ENCODE data around the gene STARD10.

The STARD10 gene

GRCh38 chr11:72778535-72779494 lies 15.0 kb downstream of the STARD10 start:
- DNase-seq = no peak

- no peak for DNase-seq
These were observed 16.0 kb downstream of the STARD10 start for GRCh38 chr11:72777755-72778278.

- DNase-seq = no peak
These were observed 16.7 kb downstream of the STARD10 start for GRCh38 chr11:72776844-72777754.

- no peak for DNase-seq
These were observed 17.6 kb downstream of the STARD10 start for GRCh38 chr11:72776117-72776843.

GRCh38 chr11:72775288-72776110 lies 18.3 kb downstream of the STARD10 start:
- no peak for DNase-seq

GRCh38 chr11:72774499-72774898 lies 19.3 kb downstream of the STARD10 start:
- no peak for DNase-seq

- no peak for DNase-seq
These were observed 20.2 kb downstream of the STARD10 start for GRCh38 chr11:72773696-72774095.

- no peak for DNase-seq
These were observed 20.6 kb downstream of the STARD10 start for GRCh38 chr11:72773291-72773690.

GRCh38 chr11:72772059-72772458 lies 21.8 kb downstream of the STARD10 start:
- DNase-seq = no peak

GRCh38 chr11:72771507-72771906 lies 22.3 kb downstream of the STARD10 start:
- DNase-seq = no peak

GRCh38 chr11:72770799-72771198 lies 23.0 kb downstream of the STARD10 start:
- DNase-seq = no peak

- no peak for DNase-seq
These were observed 24.2 kb downstream of the STARD10 start for GRCh38 chr11:72769680-72770079.

- no peak for DNase-seq
These were observed 25.3 kb downstream of the STARD10 start for GRCh38 chr11:72768581-72768980.

- DNase-seq = no peak
These were observed 26.4 kb downstream of the STARD10 start for GRCh38 chr11:72767203-72768062.

GRCh38 chr11:72766152-72766902 lies 27.5 kb downstream of the STARD10 start:
- no peak for DNase-seq

- no peak for DNase-seq
These were observed 29.3 kb downstream of the STARD10 start for GRCh38 chr11:72764503-72764902.

- DNase-seq = no peak
These were observed 30.0 kb downstream of the STARD10 start for GRCh38 chr11:72763823-72764222.

GRCh38 chr11:72762641-72763304 lies 31.1 kb downstream of the STARD10 start:
- no peak for DNase-seq
